Measurements from ENCODE around the gene PTPRT. TPM values are rescaled to one million over a fixed set of nuclear protein-coding genes. Genes with fewer than 3 reads are reported as not detected.
A peak's percentile ranks its signal among the peaks of the same experiment; 100 is the strongest.
"Not testable (repeated sequence)": the region's sequence is repeated elsewhere in the genome, so short reads cannot be mapped to it uniquely, and the experiment has no call there.

PTPRT gene
- total RNA-seq, 1 donor from 2014 or later = 0.11 TPM

DNA sequence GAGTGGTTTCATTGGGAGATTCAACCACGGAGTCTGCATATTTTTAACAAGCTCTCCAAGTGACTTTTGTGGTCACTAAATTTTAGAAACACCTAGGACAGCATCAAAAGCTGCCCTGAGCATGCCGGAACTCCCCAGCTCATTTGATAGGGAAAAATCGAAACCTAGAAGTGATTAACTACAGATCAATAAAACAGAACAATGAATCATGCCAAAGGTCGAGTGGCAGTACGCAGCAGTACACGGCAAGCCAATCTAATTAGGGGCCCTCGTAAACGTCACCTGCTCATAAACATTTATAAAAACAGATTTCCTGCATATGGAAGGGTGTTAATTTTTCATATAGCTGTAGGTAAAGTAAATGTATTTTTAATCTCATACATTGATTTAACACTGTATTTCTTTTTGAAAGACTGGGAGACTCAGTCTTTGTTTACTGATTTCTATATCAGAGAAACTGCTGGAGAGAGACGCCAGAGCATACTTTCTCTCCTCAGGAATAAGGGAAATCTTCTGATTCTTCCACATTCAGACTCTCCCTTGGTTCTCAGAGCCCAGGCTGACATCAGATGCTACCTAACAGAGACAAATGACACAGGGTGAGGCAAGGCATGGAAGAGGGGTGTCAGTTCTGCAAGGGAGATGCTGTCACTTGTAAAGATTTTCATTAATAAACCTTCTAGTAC is 232.5 kb downstream of the PTPRT start:
- intact Hi-C loops (cut with DNase I) = no loop called here
- ATAC-seq (ENCODE audit: poor library complexity) = no peak
- DNase-seq = no peak

DNA sequence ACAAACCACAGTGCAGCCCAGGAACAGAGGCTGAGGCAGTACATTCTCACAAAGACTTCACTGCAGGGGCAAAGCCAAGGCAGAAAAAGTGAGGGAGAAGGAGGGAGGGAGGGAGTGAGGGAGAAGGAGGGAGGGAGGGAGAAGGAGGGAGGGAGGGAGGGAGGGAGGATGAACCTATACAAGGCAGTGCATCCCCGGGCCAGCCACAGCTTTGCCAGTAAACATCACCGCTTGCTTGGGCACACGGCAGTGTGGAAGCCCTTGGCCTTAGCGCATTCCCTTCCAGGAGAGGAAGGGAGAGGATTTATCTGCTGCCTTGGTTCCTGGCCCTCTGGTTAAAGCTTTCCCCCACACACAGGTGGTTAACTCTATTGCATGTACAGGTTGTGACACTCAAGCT is 234.0 kb downstream of the PTPRT start:
- ATAC-seq (ENCODE audit: poor library complexity) (no peak), DNase-seq (no peak)
- intact Hi-C loops (cut with DNase I) = no loop called here

GRCh38 chr20:42954951-42955350 is 234.8 kb downstream of the PTPRT start:
- intact Hi-C loops (cut with DNase I) = no loop called here
- DNase-seq = no peak
- ATAC-seq (ENCODE audit: poor library complexity) = no peak

GRCh38 chr20:42949950-42950349 is 239.8 kb downstream of the PTPRT start:
- intact Hi-C loops (cut with DNase I) = no loop called here
- DNase-seq (no peak), ATAC-seq (ENCODE audit: poor library complexity) (no peak)

DNA sequence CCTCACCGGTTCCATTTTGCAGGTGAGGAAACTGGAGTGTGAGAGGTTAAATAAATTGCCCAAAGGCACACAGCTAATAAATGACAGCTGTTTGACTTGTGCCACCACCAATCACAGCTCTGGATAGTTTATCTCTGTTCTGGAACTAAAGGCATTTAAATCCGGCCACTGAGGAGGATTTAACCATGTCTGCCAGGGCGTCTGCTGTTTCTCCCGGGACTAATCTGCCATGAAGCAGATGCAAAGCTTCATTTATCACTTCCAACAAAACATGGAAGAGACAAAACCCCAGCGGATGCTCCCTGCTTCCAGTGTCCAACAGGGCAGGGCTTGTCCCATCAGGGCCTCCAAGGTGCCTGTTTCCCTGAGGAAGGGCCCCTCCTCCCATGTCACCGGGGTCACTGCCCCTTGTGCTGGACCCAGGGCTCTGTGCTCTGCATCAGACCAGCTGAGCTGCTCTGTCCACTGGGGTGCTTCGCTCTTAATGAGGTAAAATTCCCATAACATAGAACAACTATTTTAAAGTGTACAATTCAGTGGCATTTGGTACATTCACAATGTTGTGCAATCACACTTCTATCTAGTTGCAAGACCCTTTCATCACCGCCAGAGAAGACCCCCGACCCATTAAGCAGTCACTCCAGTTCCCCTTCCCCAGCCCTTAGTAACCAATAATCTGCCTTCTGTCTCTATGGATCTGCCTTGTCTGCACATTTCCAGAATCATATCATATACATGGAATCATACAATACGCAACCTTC is 244.3 kb downstream of the PTPRT start:
- intact Hi-C loops (cut with DNase I) = no loop called here
- DNase-seq (no peak), ATAC-seq (ENCODE audit: poor library complexity) (no peak)

GRCh38 chr20:42941629-42942028 is 248.1 kb downstream of the PTPRT start:
- DNase-seq (no peak), ATAC-seq (ENCODE audit: poor library complexity) (no peak)
- intact Hi-C loops (cut with DNase I) = no loop called here

DNA sequence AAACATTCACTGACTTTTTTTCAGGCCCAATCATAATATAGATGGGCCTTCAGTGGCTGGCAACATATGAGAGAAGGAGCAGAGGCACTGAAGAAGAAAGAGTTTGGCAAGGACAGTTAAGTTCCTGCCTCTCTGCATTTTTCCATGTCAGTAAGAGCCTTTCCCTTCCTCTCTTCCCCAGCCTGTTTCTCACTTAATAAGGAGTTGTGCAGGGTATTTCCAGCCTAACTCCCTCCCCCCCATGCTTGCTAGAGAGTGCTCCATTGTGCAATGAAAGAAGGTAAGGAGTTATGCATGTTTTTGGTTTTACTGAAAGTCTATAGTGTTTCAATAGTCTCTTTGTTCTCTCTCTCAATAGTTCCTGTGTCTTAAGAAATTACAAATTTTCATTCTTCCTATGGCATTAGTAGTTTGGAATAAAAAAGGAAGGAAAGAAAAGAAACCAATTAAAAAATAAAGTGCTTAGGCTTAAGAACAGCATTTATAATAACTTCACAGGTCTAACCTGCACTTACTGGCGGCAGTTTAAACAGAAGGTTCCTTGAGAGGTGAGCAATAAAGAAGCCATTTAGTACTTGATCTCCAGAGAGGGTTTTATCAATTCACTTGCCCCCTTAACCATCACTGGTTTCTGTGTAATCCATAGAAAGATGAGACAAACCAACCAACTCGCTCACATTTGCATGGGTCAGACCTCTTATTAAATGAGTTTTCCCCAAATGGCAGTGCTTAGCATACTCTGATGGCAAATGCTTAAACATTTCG is 251.1 kb downstream of the PTPRT start:
- no peak for DNase-seq
- ATAC-seq (ENCODE audit: poor library complexity) = no peak
- intact Hi-C loops (cut with DNase I) = no loop called here

GRCh38 chr20:42936482-42936881 is 253.2 kb downstream of the PTPRT start:
- ATAC-seq (ENCODE audit: poor library complexity) (no peak), DNase-seq (no peak)
- intact Hi-C loops (cut with DNase I) = no loop called here

GRCh38 chr20:42924215-42924614 is 265.5 kb downstream of the PTPRT start:
- ATAC-seq (ENCODE audit: poor library complexity) = no peak
- intact Hi-C loops (cut with DNase I) = no loop called here
- no peak for DNase-seq

DNA sequence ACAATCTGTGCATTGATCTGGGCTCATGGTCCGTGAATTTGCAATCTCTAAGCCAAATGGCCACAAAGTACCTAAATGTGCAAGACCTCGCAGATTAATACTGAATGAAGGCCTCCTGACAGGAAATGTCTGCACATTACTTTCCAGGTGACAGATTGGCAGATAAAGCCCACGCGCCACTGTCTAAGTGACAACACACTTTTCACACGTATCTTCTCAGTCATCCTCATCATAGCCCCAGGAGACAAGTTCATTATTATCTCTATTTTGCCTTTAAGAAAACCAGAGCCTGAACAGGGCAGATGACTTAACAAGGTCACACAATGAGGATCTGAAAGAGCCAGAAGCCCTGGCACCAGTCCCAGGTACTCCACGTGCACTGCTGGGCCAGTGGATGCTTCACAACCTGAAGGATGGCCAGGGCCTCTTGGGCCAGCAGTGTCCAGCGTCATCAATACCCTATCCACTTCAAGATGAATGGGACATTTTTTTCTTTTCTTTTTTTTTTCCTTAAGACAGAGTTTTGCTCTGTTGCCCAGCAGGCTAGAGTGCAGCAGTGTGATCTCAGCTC is 266.3 kb downstream of the PTPRT start:
- intact Hi-C loops (cut with DNase I) = no loop called here
- no peak for ATAC-seq (ENCODE audit: poor library complexity)
- peak; percentile 40 for DNase-seq

GRCh38 chr20:42920776-42921175 is 268.9 kb downstream of the PTPRT start:
- intact Hi-C loops (cut with DNase I) = no loop called here
- ATAC-seq (ENCODE audit: poor library complexity) = no peak
- no peak for DNase-seq

DNA sequence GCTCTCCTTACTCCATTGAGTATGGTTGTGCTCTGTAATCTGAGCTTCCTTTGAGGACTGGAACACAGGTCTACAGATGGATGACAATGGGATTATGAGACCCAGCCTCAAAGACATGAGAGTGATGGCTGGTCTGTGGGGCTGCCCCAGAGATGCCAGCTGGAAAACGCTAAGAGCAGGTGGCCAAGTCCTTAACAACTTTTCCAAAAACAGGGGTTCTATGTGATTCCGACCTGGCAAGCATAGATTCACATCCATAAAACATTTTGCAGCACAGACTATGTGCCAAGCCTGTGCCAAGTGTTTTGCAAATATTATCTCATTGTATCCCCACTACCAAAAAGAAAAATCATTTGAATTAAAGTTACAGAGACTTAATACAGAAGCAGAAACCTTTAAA is 270.4 kb downstream of the PTPRT start:
- ATAC-seq (ENCODE audit: poor library complexity) (no peak), DNase-seq (no peak)
- intact Hi-C loops (cut with DNase I) = no loop called here

- intact Hi-C loops (cut with DNase I) = no loop called here
- no peak for DNase-seq
- ATAC-seq (ENCODE audit: poor library complexity) = no peak
Measured at GRCh38 chr20:42915081-42915480, 274.6 kb downstream of the PTPRT start.

DNA sequence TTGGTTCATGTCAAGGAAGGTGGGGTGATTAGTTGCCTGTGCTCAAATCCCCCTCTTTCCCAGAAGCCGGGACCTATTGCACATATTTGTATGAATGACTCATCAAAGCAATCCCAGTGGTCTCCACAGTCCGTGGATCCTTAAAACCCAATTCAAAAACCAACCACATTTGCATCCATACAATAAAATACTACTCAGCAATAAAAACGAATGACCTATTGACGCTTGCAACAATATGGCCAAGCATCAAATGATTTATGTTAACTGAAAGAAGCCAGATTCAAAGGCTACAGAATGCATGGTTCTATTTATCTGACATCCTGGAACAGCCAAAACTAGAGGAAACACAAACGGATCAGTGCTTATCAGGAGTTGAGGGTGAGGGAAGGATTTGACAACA is 275.4 kb downstream of the PTPRT start:
- DNase-seq = no peak
- no peak for ATAC-seq (ENCODE audit: poor library complexity)
- intact Hi-C loops (cut with DNase I) = no loop called here

DNA sequence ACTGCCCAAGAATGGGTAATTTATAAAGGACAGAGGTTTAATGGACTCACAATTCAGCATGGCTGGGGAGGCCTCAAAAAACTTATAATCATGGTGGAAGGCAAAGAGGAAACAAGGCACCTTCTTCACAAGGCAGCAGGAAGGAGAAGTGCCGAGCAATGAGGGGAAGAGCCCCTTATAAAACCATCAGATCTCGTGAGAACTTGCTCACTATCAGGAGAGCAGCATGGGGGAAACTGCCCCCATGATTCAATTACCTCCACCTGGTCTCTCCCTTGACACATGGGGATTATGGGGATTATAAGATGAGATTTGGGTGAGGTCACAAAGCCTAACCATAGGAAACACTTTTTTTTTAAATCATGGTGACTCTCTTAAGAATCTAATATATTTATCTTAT is 278.9 kb downstream of the PTPRT start:
- intact Hi-C loops (cut with DNase I); ATAC-seq (ENCODE audit: poor library complexity); DNase-seq: not testable (repeated sequence)

DNA sequence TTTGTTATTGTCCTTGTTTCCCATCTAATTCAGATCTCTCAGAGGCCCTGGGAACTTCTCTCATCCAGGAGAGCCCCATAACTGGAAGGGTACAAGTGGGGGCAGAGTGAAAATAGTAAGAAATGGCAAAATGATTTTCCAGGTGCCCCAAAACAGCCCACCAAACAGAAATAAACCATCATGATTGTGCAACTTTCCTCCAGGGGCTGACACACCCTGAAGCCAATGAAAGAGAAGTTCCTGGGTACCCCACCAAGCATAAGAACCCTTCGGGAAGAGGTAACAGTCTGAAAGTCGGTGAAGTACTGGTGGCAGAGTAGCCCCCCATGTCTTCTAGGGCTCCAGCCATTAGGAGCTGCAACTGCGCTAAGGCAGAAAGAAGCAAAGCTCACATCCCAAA is 282.0 kb downstream of the PTPRT start:
- DNase-seq (no peak), ATAC-seq (ENCODE audit: poor library complexity) (no peak)
- intact Hi-C loops (cut with DNase I) = no loop called here

- intact Hi-C loops (cut with DNase I) = no loop called here
- no peak for ATAC-seq (ENCODE audit: poor library complexity)
- no peak for DNase-seq
Measured at GRCh38 chr20:42906120-42906519, 283.6 kb downstream of the PTPRT start.

DNA sequence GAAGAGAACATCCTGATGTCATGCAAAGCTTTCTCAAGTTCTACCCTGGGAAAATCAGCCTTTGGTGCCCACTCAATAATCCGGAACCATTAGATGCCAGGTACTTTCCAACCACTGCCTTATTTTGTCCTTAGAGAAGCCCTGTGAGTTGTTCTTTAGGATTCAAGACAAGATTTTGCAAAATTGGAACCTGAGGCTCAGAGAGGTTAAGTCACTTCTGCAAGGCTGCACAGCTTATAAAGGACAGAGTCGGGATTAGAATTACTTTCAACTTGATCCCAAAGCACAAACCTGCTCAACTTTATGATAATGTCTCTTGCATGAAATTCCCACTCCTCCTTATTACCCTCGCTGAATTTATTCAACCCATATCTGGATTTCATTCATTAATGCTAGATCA is 287.2 kb downstream of the PTPRT start:
- ATAC-seq (ENCODE audit: poor library complexity) (no peak), DNase-seq (no peak)
- intact Hi-C loops (cut with DNase I) = no loop called here

DNA sequence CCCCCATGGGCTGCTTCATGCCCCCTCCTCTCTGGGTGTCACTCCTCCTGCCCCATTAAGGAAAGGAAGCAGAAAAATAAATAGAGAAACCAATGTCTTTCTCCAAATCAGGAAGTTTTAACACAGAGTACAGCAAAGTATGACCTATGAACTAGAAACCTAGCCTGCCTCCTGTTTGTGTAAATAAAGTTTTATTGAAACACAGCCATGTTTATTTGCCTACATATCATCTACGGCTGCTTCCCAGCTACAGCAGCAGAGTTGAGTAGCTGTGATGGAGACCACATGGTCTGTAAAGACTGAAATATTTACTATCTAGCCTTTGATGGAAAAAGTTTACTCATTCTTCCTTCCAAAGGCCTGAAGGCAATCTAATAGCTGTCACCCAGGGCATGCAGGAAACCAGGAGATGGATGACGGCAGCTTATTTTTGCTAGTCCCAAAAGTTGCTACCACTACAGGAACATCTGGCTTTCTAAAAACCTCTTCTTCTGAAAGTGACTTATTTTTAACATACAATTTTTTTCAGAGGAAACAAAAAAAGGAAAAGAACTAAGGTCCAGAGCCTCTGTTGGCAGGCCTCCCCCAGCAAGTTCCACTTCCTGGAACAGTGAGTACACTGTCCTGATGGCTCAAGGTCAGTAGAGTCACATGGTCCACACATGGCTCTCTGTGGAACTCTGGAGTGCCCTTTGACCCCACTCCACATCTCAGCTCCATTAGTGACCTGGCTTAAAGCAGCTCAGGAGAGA is 287.8 kb downstream of the PTPRT start:
- DNase-seq = peak; percentile 72
- intact Hi-C loops (cut with DNase I) = no loop called here
- ATAC-seq (ENCODE audit: poor library complexity) = peak; percentile 94

Data from Right ventricle myocardium superior (tissue), 1 donor.